HG02884 (cell line): ENCODE data around the gene CYRIA.
A peak's percentile ranks its signal among the peaks of the same experiment; 100 is the strongest.

ENCODE experiments used
- ATAC-seq: cut with Tn5 transposase; IDR thresholded peaks from one replicate; pipeline ENCODE4 v1.9.1; 2021; ENCODE audit warnings: mild to moderate bottlenecking, moderate library complexity; ENCODE audit not compliant: unreplicated experiment

CYRIA gene

GRCh38 chr2:16671760-16672159 is 6.1 kb upstream of the CYRIA start:
- no peak for ATAC-seq

- no peak for ATAC-seq
Measured at GRCh38 chr2:16669388-16669787, 3.8 kb upstream of the CYRIA start.

- ATAC-seq = peak; percentile 28
Measured at GRCh38 chr2:16666449-16666801, 791 bp upstream of the CYRIA start.

- peak; percentile 16 for ATAC-seq
Measured at GRCh38 chr2:16664809-16665747, 556 bp downstream of the CYRIA start.

GRCh38 chr2:16664052-16664731 is 1.4 kb downstream of the CYRIA start:
- no peak for ATAC-seq

GRCh38 chr2:16663121-16663905 is 2.3 kb downstream of the CYRIA start:
- no peak for ATAC-seq

GRCh38 chr2:16661936-16662839 is 3.4 kb downstream of the CYRIA start:
- no peak for ATAC-seq

GRCh38 chr2:16661526-16661925 is 4.1 kb downstream of the CYRIA start:
- ATAC-seq = no peak

- no peak for ATAC-seq
Measured at GRCh38 chr2:16660556-16660955, 5.1 kb downstream of the CYRIA start.

GRCh38 chr2:16660114-16660513 is 5.5 kb downstream of the CYRIA start:
- no peak for ATAC-seq

- no peak for ATAC-seq
Measured at GRCh38 chr2:16658076-16658739, 7.4 kb downstream of the CYRIA start.

- no peak for ATAC-seq
Measured at GRCh38 chr2:16657671-16658070, 8.0 kb downstream of the CYRIA start.

GRCh38 chr2:16656784-16657391 is 8.7 kb downstream of the CYRIA start:
- peak; percentile 77 for ATAC-seq

GRCh38 chr2:16655905-16656642 is 9.6 kb downstream of the CYRIA start:
- ATAC-seq = no peak

GRCh38 chr2:16655445-16655837 is 10.2 kb downstream of the CYRIA start:
- no peak for ATAC-seq

GRCh38 chr2:16654833-16655444 is 10.7 kb downstream of the CYRIA start:
- no peak for ATAC-seq

GRCh38 chr2:16653799-16654198 is 11.8 kb downstream of the CYRIA start:
- peak; percentile 40 for ATAC-seq

- no peak for ATAC-seq
Measured at GRCh38 chr2:16653083-16653375, 12.6 kb downstream of the CYRIA start.
